ENCODE data around the gene NDUFAF8.

- TF ChIP-seq RFX5 (IDR thresholded peaks at IDR 0.05) (no peak), MAX (IDR thresholded peaks at IDR 0.05) (no peak), CTCF (IDR thresholded peaks at IDR 0.05) (no peak), EP300 (IDR thresholded peaks at IDR 0.05) (no peak), POLR2A (IDR thresholded peaks at IDR 0.05; ENCODE audit: low read length) (no peak), NPAS2 (CRISPR knock-in tag; IDR thresholded peaks at IDR 0.05; ENCODE audit: borderline replicate concordance) (no peak), HMGXB4 (CRISPR knock-in tag; IDR thresholded peaks at IDR 0.05; ENCODE audit: borderline replicate concordance) (no peak)
Measured at GRCh38 chr17:81252987-81253329, 13.8 kb downstream of the NDUFAF8 start.
